Measurements from ENCODE around the gene WNK1.

WNK1 gene

GRCh38 chr12:905261-906031 lies 153.1 kb downstream of the WNK1 start:
- peak in 6 of 11 experiments; percentile 40 to 97 (median 86); a peak in 12 of 22 replicates for TF ChIP-seq Cebpa-rat (IDR thresholded peaks at IDR 0.05)
- H3K27ac ChIP-seq: peak overlapping the region; percentile 22 to 85 (median 77); a peak in 21 of 22 replicates
- peaks cover 0 to 98% (median 26%) of the 10 kb centered on the region in 11 experiments; a peak in 18 of 22 replicates for H4K20me1 ChIP-seq
- peak overlapping the region; percentile 13 to 77 (median 65); a peak in 19 of 22 replicates for H3K9ac ChIP-seq
- H3K4me3 ChIP-seq: peak overlapping the region in 8 of 10 experiments; percentile 19 to 46 (median 30); a peak in 10 of 20 replicates
- H3K9me3 ChIP-seq (replicated peaks in 1 of 11): no peaks in the 10 kb centered on the region
- peak overlapping the region; percentile 82 to 94 (median 88) for H3K4me2 ChIP-seq
- peaks cover 48 to 72% (median 63%) of the 10 kb centered on the region in 10 experiments for H3K4me1 ChIP-seq
- peaks cover 71 to 95% (median 83%) of the 10 kb centered on the region in 11 experiments for H3K36me3 ChIP-seq
- H3K27me3 ChIP-seq: no peaks in the 10 kb centered on the region

DNA sequence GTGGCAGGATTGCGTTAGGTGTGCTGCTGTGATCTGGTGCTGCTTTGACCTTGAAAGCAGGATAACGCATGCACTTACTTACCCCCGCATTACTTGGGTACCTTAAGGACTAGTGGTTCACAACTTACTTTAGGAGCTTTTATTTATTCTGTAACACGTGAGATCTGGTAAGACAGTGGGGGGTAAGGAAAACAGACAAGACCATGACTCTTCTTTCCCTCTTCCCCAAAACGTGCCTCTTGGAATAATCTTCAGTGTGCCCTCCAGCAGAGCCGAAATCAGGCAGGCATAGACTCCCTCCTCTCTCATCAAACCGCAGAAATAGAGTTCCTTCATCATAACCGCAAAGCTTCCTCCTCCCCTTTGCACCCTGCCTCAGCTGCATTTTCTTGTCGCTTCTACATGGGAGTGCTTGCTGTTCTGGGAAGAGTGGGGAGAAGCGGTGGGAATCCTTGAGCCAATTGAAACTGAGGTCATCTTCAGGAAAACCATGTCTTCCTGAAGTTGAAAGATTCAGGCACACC lies 153.7 kb downstream of the WNK1 start:
- H3K4me3 ChIP-seq: peak overlapping the region in 9 of 10 experiments; percentile 4 to 46 (median 26); a peak in 10 of 20 replicates
- H3K4me2 ChIP-seq: peak overlapping the region; percentile 82 to 94 (median 88)
- peak overlapping the region in 10 of 11 experiments; percentile 39 to 77 (median 65); a peak in 18 of 22 replicates for H3K9ac ChIP-seq
- H4K20me1 ChIP-seq: peaks cover 0 to 98% (median 26%) of the 10 kb centered on the region in 11 experiments; a peak in 18 of 22 replicates
- 0 out of 22 replicates have a peak, but pooled peaks of 1 of the 11 experiments have one; percentile 1 for TF ChIP-seq Cebpa-rat (IDR thresholded peaks at IDR 0.05)
- peaks cover 54 to 72% (median 68%) of the 10 kb centered on the region in 10 experiments for H3K4me1 ChIP-seq
- peak overlapping the region in 10 of 11 experiments; percentile 56 to 85 (median 78); a peak in 19 of 22 replicates for H3K27ac ChIP-seq
- H3K9me3 ChIP-seq (replicated peaks in 1 of 11): no peaks in the 10 kb centered on the region
- no peaks in the 10 kb centered on the region for H3K27me3 ChIP-seq
- peaks cover 71 to 95% (median 83%) of the 10 kb centered on the region in 11 experiments for H3K36me3 ChIP-seq

- Histone ChIP-seq H3K36me3 (peaks cover 71 to 95% (median 83%) of the 10 kb centered on the region in 11 experiments), H3K27me3 (no peaks in the 10 kb centered on the region), H3K9ac (no peak overlapping the region), H3K4me2 (peak overlapping the region in 8 of 11 experiments; percentile 82 to 94 (median 88); a peak in 12 of 22 replicates), H3K9me3 (replicated peaks in 1 of 11) (no peaks in the 10 kb centered on the region), H4K20me1 (peaks cover 0 to 97% (median 34%) of the 10 kb centered on the region in 11 experiments; a peak in 18 of 22 replicates), H3K4me3 (no peak overlapping the region), H3K4me1 (peaks cover 58 to 80% (median 74%) of the 10 kb centered on the region in 10 experiments), H3K27ac (peak overlapping the region in 3 of 11 experiments; percentile 1 to 85 (median 84); a peak in 6 of 22 replicates)
- TF ChIP-seq Cebpa-rat (IDR thresholded peaks at IDR 0.05): no peak
Observed at GRCh38 chr12:907413-908185, 155.2 kb downstream of the WNK1 start.

- H3K9ac ChIP-seq: no peak overlapping the region
- H3K27me3 ChIP-seq: no peaks in the 10 kb centered on the region
- no peaks in the 10 kb centered on the region for H3K9me3 ChIP-seq (replicated peaks in 1 of 11)
- peaks cover 56 to 80% (median 74%) of the 10 kb centered on the region in 10 experiments for H3K4me1 ChIP-seq
- peaks cover 0 to 97% (median 41%) of the 10 kb centered on the region in 11 experiments; a peak in 18 of 22 replicates for H4K20me1 ChIP-seq
- no peak overlapping the region for H3K4me3 ChIP-seq
- H3K27ac ChIP-seq: no peak overlapping the region
- no peak overlapping the region for H3K4me2 ChIP-seq
- TF ChIP-seq Cebpa-rat (IDR thresholded peaks at IDR 0.05): no peak
- peaks cover 75 to 87% (median 83%) of the 10 kb centered on the region in 11 experiments for H3K36me3 ChIP-seq
Observed at GRCh38 chr12:909861-910260, 157.5 kb downstream of the WNK1 start.

DNA sequence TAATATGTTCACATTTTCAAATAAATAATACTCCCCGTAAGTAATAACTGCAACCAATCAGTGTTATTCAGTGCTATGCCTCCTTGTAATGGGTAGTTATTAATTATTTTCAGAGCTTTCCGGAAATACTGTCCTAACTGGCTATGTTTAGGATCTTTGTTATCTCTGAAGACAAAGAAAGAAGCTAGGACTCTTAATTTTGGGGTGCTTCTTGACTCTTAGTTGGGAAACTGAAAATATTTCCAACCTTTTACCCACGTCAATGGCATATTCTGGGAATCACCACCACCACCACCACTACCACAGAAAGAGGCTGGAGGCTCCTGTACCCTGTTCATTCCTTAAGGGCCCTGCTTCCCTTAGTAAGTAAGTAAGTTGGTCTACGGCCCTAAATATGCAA lies 158.0 kb downstream of the WNK1 start:
- H4K20me1 ChIP-seq: peaks cover 0 to 97% (median 37%) of the 10 kb centered on the region in 11 experiments; a peak in 18 of 22 replicates
- H3K4me3 ChIP-seq: no peak overlapping the region
- H3K9ac ChIP-seq: no peak overlapping the region
- peak overlapping the region in 1 of 11 experiments; percentile 31; a peak in 1 of 22 replicates for H3K4me2 ChIP-seq
- H3K36me3 ChIP-seq: peaks cover 74 to 91% (median 83%) of the 10 kb centered on the region in 11 experiments
- peaks cover 56 to 80% (median 74%) of the 10 kb centered on the region in 10 experiments for H3K4me1 ChIP-seq
- TF ChIP-seq Cebpa-rat (IDR thresholded peaks at IDR 0.05): no peak
- no peaks in the 10 kb centered on the region for H3K9me3 ChIP-seq (replicated peaks in 1 of 11)
- H3K27ac ChIP-seq: no peak overlapping the region; a peak in 1 of 22 replicates
- no peaks in the 10 kb centered on the region for H3K27me3 ChIP-seq

GRCh38 chr12:911191-911826 lies 158.9 kb downstream of the WNK1 start:
- peaks cover 72 to 93% (median 83%) of the 10 kb centered on the region in 11 experiments for H3K36me3 ChIP-seq
- no peaks in the 10 kb centered on the region for H3K27me3 ChIP-seq
- H3K4me3 ChIP-seq: no peak overlapping the region
- no peak overlapping the region for H3K27ac ChIP-seq
- TF ChIP-seq Cebpa-rat (IDR thresholded peaks at IDR 0.05): no peak
- peaks cover 0 to 94% (median 28%) of the 10 kb centered on the region in 11 experiments; a peak in 16 of 22 replicates for H4K20me1 ChIP-seq
- H3K9ac ChIP-seq: no peak overlapping the region
- H3K9me3 ChIP-seq (replicated peaks in 1 of 11): no peaks in the 10 kb centered on the region
- peaks cover 56 to 80% (median 74%) of the 10 kb centered on the region in 10 experiments for H3K4me1 ChIP-seq
- peak overlapping the region in 8 of 11 experiments; percentile 2 to 88 (median 29); a peak in 11 of 22 replicates for H3K4me2 ChIP-seq

DNA sequence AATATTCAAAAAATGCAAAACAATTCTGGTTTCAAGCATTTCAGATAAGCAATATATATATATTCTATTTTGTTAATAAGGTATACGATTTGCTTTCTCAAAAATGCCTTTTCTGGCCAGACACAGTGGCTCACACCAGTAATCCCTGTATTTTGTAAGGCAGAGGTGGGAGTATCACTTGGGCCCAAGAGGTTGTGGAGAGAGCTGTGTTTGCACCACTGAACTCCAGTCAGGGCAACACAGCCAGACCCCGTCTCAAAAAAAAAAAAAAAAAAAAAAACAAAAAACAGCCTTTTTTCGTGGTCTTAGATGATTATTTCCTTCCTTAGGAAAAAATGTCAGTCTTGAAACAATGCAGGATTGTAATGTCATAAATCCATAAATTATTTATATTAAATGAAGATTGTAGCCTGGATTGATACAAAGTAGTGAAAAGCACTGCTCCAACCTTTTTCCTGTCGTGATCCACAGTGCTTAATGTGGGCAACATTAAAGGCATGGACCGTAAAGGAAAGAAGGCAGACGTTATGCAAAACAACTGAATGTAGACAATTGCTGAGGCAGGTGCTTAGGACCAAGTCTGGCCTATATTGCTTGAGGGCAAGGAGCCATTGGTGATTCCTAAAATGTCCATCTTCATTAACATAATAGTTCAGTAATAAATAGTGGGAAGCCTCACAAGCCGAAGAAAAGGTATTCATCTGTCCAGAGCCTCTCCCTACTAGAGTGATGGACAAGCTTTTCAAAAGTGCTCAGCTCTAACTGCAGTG lies 160.3 kb downstream of the WNK1 start:
- no peaks in the 10 kb centered on the region for H3K27me3 ChIP-seq
- no peak overlapping the region for H3K4me3 ChIP-seq
- H3K4me1 ChIP-seq: peaks cover 59 to 80% (median 74%) of the 10 kb centered on the region in 10 experiments
- no peak for TF ChIP-seq Cebpa-rat (IDR thresholded peaks at IDR 0.05)
- no peak overlapping the region for H3K27ac ChIP-seq
- peaks cover 0 to 91% (median 15%) of the 10 kb centered on the region in 11 experiments; a peak in 14 of 22 replicates for H4K20me1 ChIP-seq
- H3K4me2 ChIP-seq: peak overlapping the region in 9 of 11 experiments; percentile 73 to 90 (median 80); a peak in 11 of 22 replicates
- no peaks in the 10 kb centered on the region for H3K9me3 ChIP-seq (replicated peaks in 1 of 11)
- no peak overlapping the region for H3K9ac ChIP-seq
- H3K36me3 ChIP-seq: peaks cover 63 to 93% (median 79%) of the 10 kb centered on the region in 11 experiments
